NB4 (cell line): ENCODE results near the gene SCLT1.

ENCODE experiments used
- DNase-seq: peaks from one replicate; pipeline ENCODE4 v3.0.0; 2010; ENCODE audit warnings: low read depth
- H3K4me3 ChIP-seq: one replicate; pipeline ENCODE4 v1.5.1; 2011; ENCODE audit warnings: mild to moderate bottlenecking, low read depth, low read length, moderate library complexity
- MYC ChIP-seq: IDR thresholded peaks from 2 replicates; pipeline ENCODE4 v1.6.1; 2011; ENCODE audit warnings: low read depth, low read length
- POLR2A ChIP-seq: IDR thresholded peaks from 2 replicates; pipeline ENCODE4 v1.6.1; 2011; ENCODE audit warnings: mild to moderate bottlenecking; ENCODE audit not compliant: insufficient read length; ENCODE audit errors: extremely low read depth
- TF ChIP-seq, protein P1 (sequence below): IDR thresholded peaks from 2 replicates; pipeline ENCODE4 v1.6.1; 2011; ENCODE audit warnings: low read depth, low read length
- TF ChIP-seq, protein P2 (sequence below): IDR thresholded peaks from one replicate; pipeline ENCODE4 v1.5.1; 2012; ENCODE audit warnings: low read depth, low read length

SCLT1 gene

DNA sequence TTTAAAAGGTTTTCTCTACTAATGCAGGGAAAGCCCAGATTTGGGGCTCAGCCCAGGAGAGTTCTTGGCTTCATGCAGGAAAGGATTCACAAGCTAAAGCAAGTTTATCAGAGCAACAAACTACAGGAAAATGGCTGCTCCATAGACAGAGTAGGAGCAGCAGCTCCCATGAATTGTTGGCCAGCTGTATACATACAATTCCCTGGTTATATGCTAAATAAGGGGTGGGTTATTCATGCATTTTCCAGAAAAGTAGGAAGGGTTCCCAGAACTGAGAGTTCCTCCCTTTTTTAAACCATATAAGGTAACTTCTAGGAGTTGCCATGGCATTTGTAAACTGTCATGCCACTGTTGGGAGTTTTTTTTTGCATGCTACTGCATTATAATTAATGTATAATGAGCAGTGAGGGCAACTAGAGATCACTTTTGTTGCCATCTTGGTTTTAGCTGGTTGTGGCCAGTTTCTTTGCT, 5.2 kb upstream of the SCLT1 start:
- no peak overlapping the region for H3K4me3 ChIP-seq
- no peak for DNase-seq
- TF ChIP-seq, protein P1, sequence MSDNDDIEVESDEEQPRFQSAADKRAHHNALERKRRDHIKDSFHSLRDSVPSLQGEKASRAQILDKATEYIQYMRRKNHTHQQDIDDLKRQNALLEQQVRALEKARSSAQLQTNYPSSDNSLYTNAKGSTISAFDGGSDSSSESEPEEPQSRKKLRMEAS, result no peak
- TF ChIP-seq, protein P2, sequence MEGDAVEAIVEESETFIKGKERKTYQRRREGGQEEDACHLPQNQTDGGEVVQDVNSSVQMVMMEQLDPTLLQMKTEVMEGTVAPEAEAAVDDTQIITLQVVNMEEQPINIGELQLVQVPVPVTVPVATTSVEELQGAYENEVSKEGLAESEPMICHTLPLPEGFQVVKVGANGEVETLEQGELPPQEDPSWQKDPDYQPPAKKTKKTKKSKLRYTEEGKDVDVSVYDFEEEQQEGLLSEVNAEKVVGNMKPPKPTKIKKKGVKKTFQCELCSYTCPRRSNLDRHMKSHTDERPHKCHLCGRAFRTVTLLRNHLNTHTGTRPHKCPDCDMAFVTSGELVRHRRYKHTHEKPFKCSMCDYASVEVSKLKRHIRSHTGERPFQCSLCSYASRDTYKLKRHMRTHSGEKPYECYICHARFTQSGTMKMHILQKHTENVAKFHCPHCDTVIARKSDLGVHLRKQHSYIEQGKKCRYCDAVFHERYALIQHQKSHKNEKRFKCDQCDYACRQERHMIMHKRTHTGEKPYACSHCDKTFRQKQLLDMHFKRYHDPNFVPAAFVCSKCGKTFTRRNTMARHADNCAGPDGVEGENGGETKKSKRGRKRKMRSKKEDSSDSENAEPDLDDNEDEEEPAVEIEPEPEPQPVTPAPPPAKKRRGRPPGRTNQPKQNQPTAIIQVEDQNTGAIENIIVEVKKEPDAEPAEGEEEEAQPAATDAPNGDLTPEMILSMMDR, result no peak
- TF ChIP-seq POLR2A (no peak), MYC (no peak)

DNA sequence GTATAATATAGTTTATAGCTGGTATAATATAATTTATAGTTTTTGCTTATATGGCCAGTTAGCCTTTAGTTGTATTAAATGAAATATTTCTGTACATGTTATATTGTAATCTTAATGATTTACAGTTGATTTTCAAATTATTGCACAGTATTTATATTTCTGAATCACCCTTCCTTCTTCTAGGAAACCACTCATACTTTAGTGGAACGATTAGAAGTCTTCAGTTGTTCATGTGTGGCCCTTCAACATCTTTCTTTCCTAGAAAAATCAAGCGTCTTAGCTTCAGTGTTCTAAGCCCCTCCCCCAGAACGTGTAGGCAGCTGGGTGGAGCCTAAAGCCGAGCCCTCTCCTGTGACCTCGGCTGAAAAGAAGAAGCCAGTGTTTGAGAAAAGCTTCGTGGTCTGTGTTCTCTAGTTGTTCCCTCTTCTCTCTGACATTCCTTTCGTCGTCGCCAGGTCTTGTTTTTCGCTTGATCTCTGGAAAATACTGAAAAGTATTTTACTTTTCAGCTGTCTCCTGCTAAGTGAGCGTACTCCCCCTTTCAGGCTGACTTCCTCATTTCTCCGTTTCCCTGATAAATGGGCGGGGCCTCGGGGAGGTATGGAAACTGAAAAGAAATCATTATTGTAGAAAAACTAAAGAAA, 2.6 kb upstream of the SCLT1 start, which contains the start of gene C4orf33:
C4orf33 (plus strand) TSS at position 342 of the 644 bp plus-strand sequence. CDS start 6,459 bp downstream, outside the sequence.
- H3K4me3 ChIP-seq, result peak within 1 kb of the TSS; percentile 86
- TF ChIP-seq MYC, result 0 out of 2 replicates have a peak, but pooled peaks have one; percentile 19
- TF ChIP-seq, protein P2, result no peak
- TF ChIP-seq POLR2A, result no peak
- TF ChIP-seq, protein P1, result no peak

DNA sequence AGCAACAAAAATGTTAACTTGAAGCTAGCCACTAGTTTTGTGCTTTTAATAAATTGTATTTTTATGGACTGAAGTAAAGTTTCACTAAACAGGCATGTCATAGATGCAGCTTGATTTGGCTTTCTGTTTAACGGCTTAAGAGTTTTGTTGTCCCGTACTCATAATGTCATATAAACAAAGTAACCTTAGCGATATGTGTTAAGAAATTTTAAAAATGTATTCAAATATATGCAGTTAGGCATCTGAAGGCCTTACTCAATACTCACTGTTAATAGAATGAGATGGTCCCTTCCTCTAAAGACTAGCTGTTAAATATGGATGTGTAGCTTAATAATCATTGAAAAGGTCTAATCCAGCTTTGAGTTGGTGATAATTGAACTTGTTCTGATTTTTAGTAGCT, 1.0 kb upstream of the SCLT1 start:
- TF ChIP-seq, protein P1, result no peak
- TF ChIP-seq, protein P2, result no peak
- TF ChIP-seq POLR2A (no peak), MYC (no peak)
- peak overlapping the region; percentile 98 for H3K4me3 ChIP-seq
- no peak for DNase-seq

More for the DNA sequence above, 2.6 kb upstream of the SCLT1 start, which contains the start of gene C4orf33:
- peak; percentile 81 for DNase-seq

DNA sequence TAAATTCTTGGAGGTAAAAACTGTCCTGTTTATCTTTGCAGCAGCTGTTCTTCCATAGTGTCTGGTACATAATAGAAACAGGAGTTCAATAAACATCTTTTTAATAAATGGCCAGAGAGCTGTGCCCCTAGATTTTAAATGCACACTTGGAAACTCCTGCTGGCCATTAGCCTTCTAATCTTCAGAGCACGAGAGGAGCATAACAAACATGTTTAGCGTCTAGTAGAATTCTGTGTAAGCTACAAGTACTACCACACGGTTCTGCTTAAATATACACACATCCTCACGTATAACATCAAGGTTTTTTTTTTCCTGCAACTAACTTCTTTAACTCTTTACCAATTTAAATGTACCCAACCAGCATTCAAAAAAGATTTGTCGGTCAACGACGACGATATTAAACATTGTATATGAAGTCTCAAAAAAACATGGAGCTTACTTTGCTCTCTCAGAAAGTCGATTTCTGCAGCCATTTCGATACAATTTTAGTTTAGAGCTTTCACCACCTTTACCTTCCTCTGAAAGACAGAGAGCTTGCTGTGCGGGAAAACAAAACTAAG, 628 bp downstream of the SCLT1 start:
- peak; percentile 32 for DNase-seq

DNA sequence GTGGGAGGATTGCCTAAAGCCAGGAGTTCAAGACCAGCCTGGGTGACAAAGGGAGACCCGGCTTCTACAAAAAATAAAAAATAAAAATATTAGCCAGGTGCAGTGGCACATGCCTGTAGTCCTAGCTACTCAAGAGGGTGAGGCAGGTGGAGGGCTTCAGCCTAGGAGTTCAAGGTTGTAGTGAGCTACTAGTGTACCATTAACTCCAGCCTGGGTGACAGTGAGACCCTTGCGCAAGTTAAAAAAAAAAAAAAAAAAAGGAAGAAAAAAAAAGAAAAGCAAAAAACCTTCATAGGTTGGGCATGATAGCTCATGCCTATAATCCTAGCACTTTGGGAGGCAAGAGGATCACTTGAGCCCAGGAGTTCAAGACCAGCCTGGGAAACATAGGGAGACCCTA, 5.8 kb downstream of the SCLT1 start:
- no peak for DNase-seq

More for the DNA sequence above, 628 bp downstream of the SCLT1 start:
- TF ChIP-seq, protein P1, result no peak
- TF ChIP-seq POLR2A, result no peak
- H3K4me3 ChIP-seq, result peak overlapping the region; percentile 98

DNA sequence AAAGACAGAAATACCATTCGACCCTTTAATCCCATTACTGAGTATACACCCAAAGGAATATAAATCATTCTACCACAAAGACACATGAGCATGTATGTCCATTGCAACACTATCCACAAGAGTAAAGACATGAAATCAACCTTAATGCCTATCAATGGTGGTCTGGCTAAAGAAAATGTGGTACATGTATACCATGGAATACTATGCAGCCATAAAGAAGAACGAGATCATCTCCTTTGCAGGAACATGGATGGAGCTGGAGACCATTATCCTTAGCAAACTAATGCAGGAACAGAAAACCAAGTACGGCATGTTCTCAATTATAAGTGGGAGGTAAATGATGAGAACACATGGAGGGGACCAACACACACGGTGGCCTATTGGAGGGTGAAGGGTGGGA, 7.9 kb downstream of the SCLT1 start:
- no peak for DNase-seq
- H3K4me3 ChIP-seq, result no peak overlapping the region
- TF ChIP-seq MYC (no peak), POLR2A (no peak)
- TF ChIP-seq, protein P2, result no peak
- TF ChIP-seq, protein P1, result no peak

More for the DNA sequence above, 5.8 kb downstream of the SCLT1 start:
- H3K4me3 ChIP-seq, result no peak overlapping the region
- no peak for TF ChIP-seq POLR2A
- TF ChIP-seq, protein P2, result no peak
- TF ChIP-seq MYC, result no peak
- TF ChIP-seq, protein P1, result no peak
